HepG2 (cell line): ENCODE data around the gene WDR31. TPM values are rescaled to one million over a fixed set of nuclear protein-coding genes. Genes with fewer than 3 reads are reported as not detected.

Experiments
- ATAC-seq: fragments of 200-7000 bp; cut with Tn5 transposase; 3 replicates; pipeline ENCODE4 v1.9.1; 2020; ENCODE audit warnings: mild to moderate bottlenecking, moderate library complexity
- BruUV-seq: library from RNA; stranded (reverse); fragments of 400-500 nt; replicated peaks from 2 replicates; lab custom pipeline; 2021; lab: Mats Ljungman, UMichigan
- CTCF ChIA-PET: fragments of 300-600 bp; formaldehyde crosslinking; extraction: SDS; loops from one replicate; lab custom pipeline; 2021; ENCODE audit warnings: low total read pairs, inconsistent platforms, low intra/inter-chr PET ratio; lab: Yijun Ruan, JAX
- POLR2A ChIA-PET: fragments of 350-600 bp; sonication (Branson Sonifier 250); formaldehyde crosslinking; loops from one replicate; lab custom pipeline; 2020; ENCODE audit warnings: antibody characterized with exemption, inconsistent platforms; lab: Yijun Ruan, JAX
- DNase-seq: peaks from one replicate; pipeline ENCODE4 v3.0.0-alpha.2; 2015; ENCODE audit warnings: low spot score
- FAIRE-seq: peaks from 3 replicates; lab custom pipeline; 2011; peaks lifted over from hg19 to GRCh38; lab: Jason Lieb, UNC
- H2AFZ ChIP-seq: one replicate; pipeline ENCODE4 v1.6.1; 2011; ENCODE audit warnings: low read length, inconsistent platforms
- H3K27ac ChIP-seq: fragments of 300-600 bp; 3 replicates; pipeline ENCODE4 v1.8.0; 2011; ENCODE audit warnings: mixed run types, mild to moderate bottlenecking, mixed read lengths, low read length, inconsistent platforms; ENCODE audit not compliant: insufficient read depth; ENCODE audit errors: extremely low read length
- H3K27me3 ChIP-seq, 2 experiments: fragments of 200-600 bp in 1 of 2; 2 replicates in 1 of 2; 3 replicates in 1 of 2; pipeline versions ENCODE4 v1.6.0 to v1.8.0; 2011; ENCODE audit warnings: low read length in 2 of 2, mild to moderate bottlenecking in 2 of 2, moderate library complexity in 2 of 2, inconsistent platforms in 1 of 2; ENCODE audit not compliant: insufficient read depth in 2 of 2, control insufficient read depth in 1 of 2
- H3K36me3 ChIP-seq, 2 experiments: fragments of 200-600 bp in 1 of 2; replicated peaks in 1 of 2; 2 replicates in 1 of 2; 3 replicates in 1 of 2; pipeline versions ENCODE4 v1.5.1 to v1.8.0; 2011; ENCODE audit warnings: low read length in 2 of 2, inconsistent platforms in 1 of 2; ENCODE audit not compliant: insufficient read depth in 2 of 2, control insufficient read depth in 1 of 2
- H3K4me1 ChIP-seq: 2 replicates; pipeline ENCODE4 v1.5.1; 2012; ENCODE audit warnings: low read length, inconsistent platforms; ENCODE audit not compliant: insufficient read depth
- H3K4me2 ChIP-seq: 2 replicates; pipeline ENCODE4 v1.6.0; 2011; ENCODE audit warnings: low read depth, low read length, inconsistent platforms
- H3K4me3 ChIP-seq, 3 experiments: fragments of 200-600 bp in 1 of 3; sonication (generic), shearing (Covaris generic) in 1 of 3; replicated peaks in 1 of 3; 2 replicates each; pipeline ENCODE4 v1.5.1; 2011 to 2016; ENCODE audit warnings: low read length in 3 of 3, inconsistent platforms in 2 of 3, low read depth in 2 of 3, mild to moderate bottlenecking in 2 of 3, control low read depth in 1 of 3, mixed read lengths in 1 of 3; ENCODE audit not compliant: insufficient read depth in 1 of 3
- H3K79me2 ChIP-seq: one replicate; pipeline ENCODE4 v1.6.1; 2011; ENCODE audit warnings: low read length, inconsistent platforms; ENCODE audit not compliant: insufficient read depth
- H3K9ac ChIP-seq: 2 replicates; pipeline ENCODE4 v1.6.0; 2011; ENCODE audit warnings: mild to moderate bottlenecking, low read depth, low read length, inconsistent platforms; ENCODE audit not compliant: insufficient read depth
- H3K9me3 ChIP-seq: 2 replicates; pipeline ENCODE4 v1.5.1; 2012; ENCODE audit warnings: mild to moderate bottlenecking, low read length
- H4K20me1 ChIP-seq: 2 replicates; pipeline ENCODE4 v1.6.0; 2011; ENCODE audit warnings: inconsistent platforms, mild to moderate bottlenecking, low read length, moderate library complexity; ENCODE audit not compliant: insufficient read depth
- ATF2 ChIP-seq: sonication (generic); formaldehyde crosslinking; IDR thresholded peaks from 2 replicates; pipeline ENCODE4 v1.4.0; 2020; ENCODE audit warnings: missing genetic modification reagents
- ATF3 ChIP-seq: sonication (generic); formaldehyde crosslinking; IDR thresholded peaks from 2 replicates; pipeline ENCODE4 v1.4.0; 2020; ENCODE audit warnings: missing genetic modification reagents
- CCAR2 ChIP-seq: fragments of 200-400 bp; formaldehyde crosslinking; optimal IDR thresholded peaks from 2 replicates; pipeline ENCODE3; 2018; ENCODE audit warnings: low read depth, mild to moderate bottlenecking, low read length, moderate library complexity
- IKZF5 ChIP-seq: IDR thresholded peaks from 2 replicates; pipeline ENCODE4 v1.6.1; 2018; ENCODE audit warnings: missing genetic modification reagents, mild to moderate bottlenecking, missing compliant biosample characterization
- MEIS2 ChIP-seq: sonication (generic); formaldehyde crosslinking; IDR thresholded peaks from 2 replicates; pipeline ENCODE4 v1.9.0; 2021; ENCODE audit warnings: mild to moderate bottlenecking, missing genetic modification reagents
- NFKBIZ ChIP-seq: IDR thresholded peaks from 2 replicates; pipeline ENCODE4 v1.6.1; 2018; ENCODE audit warnings: missing genetic modification reagents, missing compliant biosample characterization
- PPARG ChIP-seq: conservative IDR thresholded peaks from 2 replicates; pipeline ENCODE4 v1.6.1; 2016; ENCODE audit warnings: missing biosample characterization, missing genetic modification reagents
- SOX6 ChIP-seq, 2 experiments: fragments of 450-650 bp in 1 of 2; sonication (generic) in 1 of 2; formaldehyde crosslinking in 1 of 2; IDR thresholded peaks; 2 replicates each; pipeline versions ENCODE4 v1.4.0 to v1.6.1; 2017 to 2020; ENCODE audit warnings: antibody characterized with exemption in 1 of 2, mild to moderate bottlenecking in 1 of 2, missing genetic modification reagents in 1 of 2
- SP5 ChIP-seq: IDR thresholded peaks from 2 replicates; pipeline ENCODE4 v1.6.1; 2016; ENCODE audit warnings: low read depth, borderline replicate concordance
- ZFP1 ChIP-seq: IDR thresholded peaks from 2 replicates; pipeline ENCODE4 v1.6.1; 2016
- ZNF160 ChIP-seq: sonication (generic); formaldehyde crosslinking; IDR thresholded peaks from 2 replicates; pipeline ENCODE4 v1.8.0; 2022; ENCODE audit warnings: mild to moderate bottlenecking, inconsistent platforms, missing genetic modification reagents
- ZNF614 ChIP-seq: IDR thresholded peaks from 2 replicates; pipeline ENCODE4 v1.6.1; 2018; ENCODE audit warnings: missing biosample characterization, missing genetic modification reagents, inconsistent platforms, borderline replicate concordance
- ZNF737 ChIP-seq: sonication (generic); formaldehyde crosslinking; IDR thresholded peaks from 2 replicates; pipeline ENCODE4 v1.5.0; 2020; ENCODE audit warnings: missing genetic modification reagents, mild to moderate bottlenecking, borderline replicate concordance
- WGBS: methylation state at CpG from one replicate; pipeline ENCODE4 v1.1.6; 2017; ENCODE audit warnings: low lambda C conversion rate; 5-methylcytosine and 5-hydroxymethylcytosine counted together
- in situ Hi-C: cut with HindIII; loops from 2 replicates; pipeline ENCODE4 v1.10.0; 2017; ENCODE audit warnings: low pct_unique_long_range_greater_than_20kb; ENCODE audit not compliant: extremely low pct_ligation_motif_present
- intact Hi-C: fragments of 100-400 bp; cut with micrococcal nuclease; formaldehyde crosslinking; loops from one replicate; pipeline ENCODE4 v1.10.0; 2022; ENCODE audit not compliant: unreplicated experiment
- polyA plus RNA-seq, 8 experiments: library from polyadenylated mRNA; depleted of rRNA in 3 of 8; stranded (reverse) in 7 of 8; unstranded in 1 of 8; fragments of >200 nt; fragmentation: Illumina TruSeq in 4 of 8; extraction: Trizol in 4 of 8; gene quantifications; 2 replicates each; pipeline versions ENCODE4 v1.2.1 to v1.2.3, GENCODE V29; 2011 to 2016; ENCODE audit warnings: low read depth in 4 of 8, missing spikeins in 1 of 8, mixed read lengths in 1 of 8; ENCODE audit not compliant: insufficient read depth in 1 of 8
- total RNA-seq, 5 experiments: library from RNA; depleted of rRNA; stranded (reverse); fragments of >200 nt; fragmentation: Illumina TruSeq; extraction: Trizol; gene quantifications; 2 replicates each; pipeline ENCODE4 v1.2.3, GENCODE V29; 2016; ENCODE audit warnings: low read depth in 1 of 5
- TF ChIP-seq, protein P1 (sequence below): sonication (generic); formaldehyde crosslinking; IDR thresholded peaks from 2 replicates; pipeline ENCODE4 v1.8.0; 2022; ENCODE audit warnings: mild to moderate bottlenecking, missing genetic modification reagents, moderate library complexity
- TF ChIP-seq, protein P2 (sequence below): sonication (generic); formaldehyde crosslinking; IDR thresholded peaks from 2 replicates; pipeline ENCODE4 v1.4.0; 2020; ENCODE audit warnings: mild to moderate bottlenecking, missing genetic modification reagents
- TF ChIP-seq, protein P3 (sequence below): sonication (generic); formaldehyde crosslinking; IDR thresholded peaks from 2 replicates; pipeline ENCODE4 v1.4.0; 2020; ENCODE audit warnings: missing genetic modification reagents

Gene WDR31
- total and polyA plus RNA-seq, 2 of the 13 experiments (the other 11 are each of a cell fraction or from before 2014, with no cell fraction given) = 0.33 to 1.7 TPM

DNA sequence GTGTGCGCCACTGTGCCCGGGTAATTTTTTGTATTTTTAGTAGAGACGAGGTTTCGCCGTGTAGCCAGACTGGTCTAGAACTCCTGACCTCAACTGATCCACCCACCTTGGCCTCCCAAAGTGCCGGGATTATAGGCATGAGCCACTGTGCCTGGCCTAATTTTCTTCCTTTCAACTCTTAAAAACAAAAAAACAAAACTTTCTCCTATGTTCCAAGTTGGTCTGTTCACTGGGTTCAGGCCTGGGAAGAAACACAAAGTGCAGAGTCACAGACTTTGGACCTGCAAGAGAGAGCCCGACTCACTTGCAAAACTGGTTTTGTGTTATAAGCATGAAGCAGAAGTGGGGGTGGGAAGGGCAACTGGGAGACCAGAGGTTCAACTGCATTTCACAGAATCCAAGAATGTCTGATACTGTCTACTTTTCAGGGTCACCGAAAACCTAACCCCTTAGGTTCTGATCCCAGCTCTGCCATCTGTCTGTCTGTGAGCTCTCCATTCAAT is 41.9 kb upstream of the WDR31 start:
- Histone ChIP-seq H3K9me3 (no peaks in the 10 kb centered on the region), H3K79me2 (no peaks in the 10 kb centered on the region), H3K36me3 (0 out of 5 replicates have a peak, but pooled peaks cover 0 to 3% of the 10 kb centered on the region in 2 experiments), H3K27me3 (no peaks in the 10 kb centered on the region), H2AFZ (no peak overlapping the region), H3K4me3 (peak overlapping the region in 2 of 3 experiments; percentile 22 to 39; a peak in 3 of 6 replicates), H3K9ac (peak overlapping the region; percentile 52), H4K20me1 (no peaks in the 10 kb centered on the region), H3K27ac (peak overlapping the region; percentile 87), H3K4me2 (peak overlapping the region; percentile 58), H3K4me1 (peaks cover 96% of the 10 kb centered on the region)
- DNase-seq (peak; percentile 89), FAIRE-seq (peak; percentile 85), ATAC-seq (peak; percentile 67)
- WGBS = 2% methylated on average over 8 of the region's 8 CpGs
- BruUV-seq = no TSS peak
- intact Hi-C loops = no loop called here
- CTCF ChIA-PET = no interaction called here
- in situ Hi-C loops = no loop called here
- POLR2A ChIA-PET = interaction anchor here (1.8 kb wide), 1 partner anchor 28 kb away, joined by 4 read pairs; the partner anchor contains the start of genes C9orf43 and POLE3
- TF ChIP-seq SP5 (CRISPR knock-in tag) = peak; percentile 72
- TF ChIP-seq, protein P1, sequence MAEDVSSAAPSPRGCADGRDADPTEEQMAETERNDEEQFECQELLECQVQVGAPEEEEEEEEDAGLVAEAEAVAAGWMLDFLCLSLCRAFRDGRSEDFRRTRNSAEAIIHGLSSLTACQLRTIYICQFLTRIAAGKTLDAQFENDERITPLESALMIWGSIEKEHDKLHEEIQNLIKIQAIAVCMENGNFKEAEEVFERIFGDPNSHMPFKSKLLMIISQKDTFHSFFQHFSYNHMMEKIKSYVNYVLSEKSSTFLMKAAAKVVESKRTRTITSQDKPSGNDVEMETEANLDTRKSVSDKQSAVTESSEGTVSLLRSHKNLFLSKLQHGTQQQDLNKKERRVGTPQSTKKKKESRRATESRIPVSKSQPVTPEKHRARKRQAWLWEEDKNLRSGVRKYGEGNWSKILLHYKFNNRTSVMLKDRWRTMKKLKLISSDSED (CRISPR knock-in tag) = no peak
- no peak for TF ChIP-seq ATF3 (CRISPR knock-in tag)
- peak; percentile 85; the same call in 1 of the 2 replicates for TF ChIP-seq PPARG (CRISPR knock-in tag)
- TF ChIP-seq, protein P2, sequence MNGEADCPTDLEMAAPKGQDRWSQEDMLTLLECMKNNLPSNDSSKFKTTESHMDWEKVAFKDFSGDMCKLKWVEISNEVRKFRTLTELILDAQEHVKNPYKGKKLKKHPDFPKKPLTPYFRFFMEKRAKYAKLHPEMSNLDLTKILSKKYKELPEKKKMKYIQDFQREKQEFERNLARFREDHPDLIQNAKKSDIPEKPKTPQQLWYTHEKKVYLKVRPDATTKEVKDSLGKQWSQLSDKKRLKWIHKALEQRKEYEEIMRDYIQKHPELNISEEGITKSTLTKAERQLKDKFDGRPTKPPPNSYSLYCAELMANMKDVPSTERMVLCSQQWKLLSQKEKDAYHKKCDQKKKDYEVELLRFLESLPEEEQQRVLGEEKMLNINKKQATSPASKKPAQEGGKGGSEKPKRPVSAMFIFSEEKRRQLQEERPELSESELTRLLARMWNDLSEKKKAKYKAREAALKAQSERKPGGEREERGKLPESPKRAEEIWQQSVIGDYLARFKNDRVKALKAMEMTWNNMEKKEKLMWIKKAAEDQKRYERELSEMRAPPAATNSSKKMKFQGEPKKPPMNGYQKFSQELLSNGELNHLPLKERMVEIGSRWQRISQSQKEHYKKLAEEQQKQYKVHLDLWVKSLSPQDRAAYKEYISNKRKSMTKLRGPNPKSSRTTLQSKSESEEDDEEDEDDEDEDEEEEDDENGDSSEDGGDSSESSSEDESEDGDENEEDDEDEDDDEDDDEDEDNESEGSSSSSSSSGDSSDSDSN (CRISPR knock-in tag) = peak; percentile 31; the same call in 1 of the 2 replicates
- no peak; the same call in 1 of the 2 replicates for TF ChIP-seq ZFP1 (CRISPR knock-in tag)
- TF ChIP-seq MEIS2 (CRISPR knock-in tag) = 0 out of 2 replicates have a peak, but pooled peaks have one; percentile 60
- TF ChIP-seq ZNF160 (CRISPR knock-in tag) = no peak
- TF ChIP-seq, protein P3, sequence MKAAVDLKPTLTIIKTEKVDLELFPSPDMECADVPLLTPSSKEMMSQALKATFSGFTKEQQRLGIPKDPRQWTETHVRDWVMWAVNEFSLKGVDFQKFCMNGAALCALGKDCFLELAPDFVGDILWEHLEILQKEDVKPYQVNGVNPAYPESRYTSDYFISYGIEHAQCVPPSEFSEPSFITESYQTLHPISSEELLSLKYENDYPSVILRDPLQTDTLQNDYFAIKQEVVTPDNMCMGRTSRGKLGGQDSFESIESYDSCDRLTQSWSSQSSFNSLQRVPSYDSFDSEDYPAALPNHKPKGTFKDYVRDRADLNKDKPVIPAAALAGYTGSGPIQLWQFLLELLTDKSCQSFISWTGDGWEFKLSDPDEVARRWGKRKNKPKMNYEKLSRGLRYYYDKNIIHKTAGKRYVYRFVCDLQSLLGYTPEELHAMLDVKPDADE (CRISPR knock-in tag) = no peak
- peak; percentile 47; the same call in 1 of the 2 replicates for TF ChIP-seq ATF2
- TF ChIP-seq IKZF5 (CRISPR knock-in tag) = peak; percentile 43; the same call in 1 of the 2 replicates
- no peak for TF ChIP-seq ZNF737 (CRISPR knock-in tag)
- no peak for TF ChIP-seq SOX6 (IDR thresholded peaks at IDR 0.05)
- peak; percentile 58; the same call in 1 of the 2 replicates for TF ChIP-seq SOX6 (CRISPR knock-in tag; IDR thresholded peaks at IDR 0.05)
- TF ChIP-seq CCAR2 = no peak
- TF ChIP-seq ZNF614 = peak; percentile 44; the same call in 1 of the 2 replicates
- 0 out of 2 replicates have a peak, but pooled peaks have one; percentile 47 for TF ChIP-seq NFKBIZ
